Activated CD8-positive, alpha-beta memory T cell treated with anti-CD3 and anti-CD28 coated beads, Interleukin-2, amount 50 U/mL, for 24 hours (primary cell): ENCODE results near the gene ABL2.
"Not testable (repeated sequence)": the region's sequence is repeated elsewhere in the genome, so short reads cannot be mapped to it uniquely, and the experiment has no call there.

Source experiments
- DNase-seq: peaks from one replicate; pipeline ENCODE4 v3.0.0-alpha.2; 2020; ENCODE audit errors: extremely low read depth

The ABL2 gene

DNA sequence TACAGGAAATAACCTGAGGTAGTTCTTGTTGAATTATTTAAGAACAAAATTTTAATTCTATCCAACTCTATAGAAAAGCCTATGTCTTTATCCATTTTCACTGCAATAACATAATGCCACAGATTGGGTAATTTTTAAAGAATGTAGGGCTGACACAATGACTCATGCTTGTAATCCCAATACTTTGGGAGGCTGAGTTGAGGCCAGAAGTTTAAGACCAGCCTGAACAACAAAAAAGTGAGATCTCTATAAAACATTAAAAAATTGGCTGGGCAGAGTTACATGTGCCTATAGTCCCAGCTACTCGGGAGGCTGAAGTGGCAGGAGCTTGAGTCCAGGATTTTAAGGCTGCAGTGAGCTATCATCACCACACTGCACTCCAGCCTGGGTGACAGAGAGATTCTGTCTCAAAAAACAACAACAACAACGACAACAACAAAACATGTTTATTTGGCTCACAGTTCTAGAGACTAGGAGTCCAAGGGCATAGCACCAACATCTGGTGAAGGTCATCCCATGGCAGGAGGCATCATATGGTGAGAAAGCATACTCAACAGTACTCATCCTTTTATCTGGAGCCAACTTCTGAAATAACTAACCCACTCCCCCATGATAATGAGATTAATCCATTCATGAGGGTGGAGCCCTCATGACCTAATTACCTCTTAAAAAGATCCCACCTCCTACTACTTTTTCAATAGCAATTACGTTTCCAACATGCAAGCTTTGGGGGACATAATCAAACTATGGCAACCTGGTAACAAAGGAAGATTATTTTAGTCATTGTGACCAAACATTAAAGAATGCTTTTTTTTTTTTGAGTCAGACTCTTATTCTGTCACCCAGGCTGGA is 59.6 kb downstream of the ABL2 start:
- DNase-seq = no peak

GRCh38 chr1:179168536-179168935 is 60.9 kb downstream of the ABL2 start:
- no peak for DNase-seq

- DNase-seq = no peak
These were observed 61.5 kb downstream of the ABL2 start for GRCh38 chr1:179167955-179168354.

DNA sequence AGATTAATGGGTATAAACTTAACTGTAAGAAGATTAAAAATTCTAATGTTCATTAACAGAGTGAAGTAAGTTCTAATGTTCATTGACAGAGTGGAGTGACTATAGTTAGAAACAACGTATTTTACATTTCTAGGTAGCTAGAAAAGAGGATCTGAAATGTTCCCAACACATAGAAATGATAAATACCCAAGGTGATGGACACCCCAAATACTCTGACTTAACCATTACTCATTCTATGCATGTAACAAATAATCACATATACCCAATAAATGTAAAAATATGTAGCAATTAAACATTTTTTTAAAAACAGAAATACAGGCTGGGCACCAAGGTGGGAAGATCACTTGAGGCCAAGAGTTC is 62.1 kb downstream of the ABL2 start:
- no peak for DNase-seq

GRCh38 chr1:179166663-179167417 is 62.6 kb downstream of the ABL2 start:
- no peak for DNase-seq

- DNase-seq = no peak
These were observed 65.0 kb downstream of the ABL2 start for GRCh38 chr1:179164494-179164893.

- DNase-seq = no peak
These were observed 72.8 kb downstream of the ABL2 start for GRCh38 chr1:179156708-179157107.

GRCh38 chr1:179156026-179156425 is 73.5 kb downstream of the ABL2 start:
- no peak for DNase-seq

DNA sequence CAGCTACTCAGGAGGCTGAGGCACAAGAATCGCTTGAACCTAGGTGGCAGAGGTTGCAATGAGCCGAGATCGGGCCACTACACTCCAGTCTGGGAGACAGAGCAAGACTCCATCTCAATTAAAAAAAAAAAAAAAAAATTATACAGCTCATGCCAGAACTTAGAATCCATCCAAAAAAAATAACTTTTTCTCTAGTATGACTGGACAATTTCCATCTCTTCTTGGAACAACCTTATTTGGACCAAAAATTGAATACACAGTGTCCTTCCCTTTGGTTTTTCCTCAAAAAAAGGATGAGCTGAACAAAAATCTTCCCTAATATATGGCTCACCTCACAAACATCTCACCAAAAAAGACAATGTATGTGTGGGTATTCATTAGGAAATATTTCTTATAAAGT is 73.9 kb downstream of the ABL2 start:
- no peak for DNase-seq

GRCh38 chr1:179154437-179154836 is 75.0 kb downstream of the ABL2 start:
- DNase-seq = no peak

DNA sequence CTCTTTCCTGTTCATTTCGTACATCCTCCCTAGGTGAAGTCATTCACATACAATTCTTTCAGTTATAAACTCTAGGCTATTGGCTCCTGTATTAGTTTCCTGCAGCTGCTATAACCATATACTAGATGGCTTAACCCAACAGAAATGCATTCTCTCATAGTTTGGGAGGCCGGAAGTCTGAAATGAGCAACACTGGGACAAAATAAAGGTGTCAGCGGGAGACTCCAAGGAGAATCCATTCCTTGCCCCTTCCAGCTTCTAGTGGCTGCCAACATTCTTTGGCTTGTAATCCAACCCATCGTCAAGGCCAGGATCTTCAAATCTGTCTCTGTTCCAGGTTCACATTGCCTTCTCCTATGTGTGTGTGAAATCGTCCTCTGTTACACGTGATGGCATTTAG is 76.3 kb downstream of the ABL2 start:
- DNase-seq = no peak

DNA sequence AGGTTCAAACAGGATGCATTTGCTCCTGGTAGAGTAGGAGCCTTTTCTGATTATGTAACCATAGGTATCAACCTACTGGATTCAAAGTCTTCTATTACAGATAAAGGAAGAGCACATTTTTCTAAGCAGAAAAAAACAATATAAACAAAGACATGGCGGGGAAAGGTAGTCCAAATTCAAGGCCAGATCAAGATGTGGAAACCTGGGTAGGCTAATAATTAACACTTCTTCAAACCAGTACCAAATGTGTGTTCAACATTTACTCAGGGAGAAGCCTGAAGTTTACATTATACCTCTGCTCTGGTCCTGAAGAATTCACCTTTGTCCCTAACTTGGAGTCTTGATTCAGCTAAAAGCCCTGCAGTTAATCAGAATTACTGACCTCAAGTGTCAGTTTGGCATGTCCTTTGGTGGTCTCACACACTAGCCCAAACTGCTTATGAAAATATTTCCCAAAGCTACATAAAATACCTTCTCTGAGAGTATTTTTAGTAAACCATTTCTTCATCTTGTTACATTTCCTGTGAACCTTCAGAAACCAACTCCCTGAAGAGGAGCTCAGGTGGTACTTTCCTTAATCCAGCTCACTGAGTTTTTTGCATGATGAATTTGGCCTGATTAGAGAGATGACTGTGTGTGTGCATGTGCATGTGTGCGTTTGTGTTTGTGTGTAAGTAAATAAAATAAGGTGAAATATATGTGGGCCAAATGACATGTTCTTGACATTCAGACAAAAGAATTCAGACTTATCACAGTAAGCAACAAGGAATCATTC is 77.4 kb downstream of the ABL2 start:
- DNase-seq = no peak

GRCh38 chr1:179146911-179147310 is 82.6 kb downstream of the ABL2 start:
- DNase-seq = no peak

DNA sequence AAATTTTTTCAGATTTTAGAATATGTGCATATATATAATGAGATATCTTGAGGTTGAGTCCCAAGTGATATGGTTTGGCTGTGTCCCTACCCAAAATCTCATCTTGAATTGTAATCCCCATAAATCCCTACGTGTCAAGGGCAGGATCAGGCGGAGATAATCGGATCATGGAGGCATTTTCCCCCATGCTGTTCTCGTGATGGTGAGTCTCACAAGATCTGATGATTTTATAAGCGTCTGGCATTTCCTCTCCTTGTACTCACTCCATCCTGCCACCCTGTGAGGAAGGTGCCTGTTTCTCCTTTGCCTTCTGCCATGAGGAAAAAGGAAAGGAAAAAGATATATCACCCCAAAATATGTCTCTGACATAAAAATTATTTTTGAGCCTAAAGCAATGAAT is 83.0 kb downstream of the ABL2 start:
- DNase-seq = no peak

DNA sequence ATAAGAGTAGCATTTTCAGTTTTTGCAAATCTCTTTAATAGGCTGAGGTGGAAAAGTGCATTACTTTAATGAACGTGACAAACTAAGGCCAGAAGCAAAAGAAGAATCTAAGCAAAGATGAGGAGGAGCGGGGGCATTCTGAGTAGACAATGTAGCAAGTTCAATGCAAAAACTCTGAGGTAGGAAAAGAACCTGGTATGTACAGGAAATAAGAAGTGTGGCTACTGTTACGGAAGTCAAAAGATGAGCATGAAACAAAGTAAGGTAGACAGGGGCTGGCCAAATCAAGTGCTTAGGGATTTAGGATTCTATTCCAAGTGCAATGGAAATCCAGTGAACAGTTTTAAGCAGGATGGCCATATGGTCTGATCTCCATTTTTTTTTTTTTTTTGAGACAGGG is 84.0 kb downstream of the ABL2 start:
- DNase-seq = no peak

DNA sequence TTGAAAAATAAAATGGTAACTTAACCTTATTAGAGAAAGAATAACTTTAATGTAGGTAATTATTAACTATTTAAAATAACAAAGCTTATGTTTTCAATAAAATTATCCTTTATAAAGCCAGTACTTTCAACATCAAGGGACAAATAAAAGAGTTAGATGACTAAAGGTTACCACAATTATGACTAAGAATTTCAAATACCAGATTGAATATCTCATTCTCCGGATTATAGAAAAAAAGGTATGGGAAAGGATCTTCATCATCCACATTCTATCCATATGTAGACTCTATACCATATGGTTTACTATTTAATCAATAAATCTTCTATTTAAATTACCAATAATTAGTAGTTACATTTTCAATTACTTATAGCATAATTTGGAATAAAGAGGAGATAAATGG is 84.9 kb downstream of the ABL2 start:
- DNase-seq = no peak

GRCh38 chr1:179143322-179143721 is 86.2 kb downstream of the ABL2 start:
- DNase-seq = no peak

GRCh38 chr1:179142889-179143299 is 86.6 kb downstream of the ABL2 start:
- DNase-seq = no peak

DNA sequence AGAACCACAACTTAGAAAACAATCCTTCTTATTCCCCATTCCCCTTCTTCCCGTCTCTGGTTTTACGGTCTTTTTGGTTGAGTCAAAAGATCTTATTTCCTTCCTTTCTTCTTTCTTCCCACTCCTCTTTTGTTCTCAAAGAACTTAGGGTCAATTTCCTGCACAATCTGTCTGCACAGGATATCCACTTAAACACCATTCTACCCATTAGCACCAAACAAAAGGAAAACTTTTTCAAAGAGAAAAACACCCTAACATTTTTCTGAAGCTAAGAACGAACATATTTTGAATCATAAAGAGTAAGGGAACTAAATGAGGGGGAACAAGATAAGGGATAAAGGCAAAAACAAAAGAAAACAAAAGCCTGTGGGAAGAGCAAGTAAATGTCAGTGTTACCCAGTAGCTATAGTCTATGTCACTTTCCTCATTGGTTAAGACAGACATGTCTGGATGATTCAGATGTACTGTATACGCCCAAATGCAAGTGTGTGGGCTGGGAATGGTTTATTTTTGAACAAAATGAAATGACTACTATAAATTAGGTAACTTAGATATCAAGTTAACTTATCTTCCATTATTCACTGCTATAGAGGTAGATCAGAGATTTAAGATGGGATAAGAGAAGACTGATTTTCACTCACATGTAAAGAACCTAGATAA is 87.8 kb downstream of the ABL2 start:
- no peak for DNase-seq

DNA sequence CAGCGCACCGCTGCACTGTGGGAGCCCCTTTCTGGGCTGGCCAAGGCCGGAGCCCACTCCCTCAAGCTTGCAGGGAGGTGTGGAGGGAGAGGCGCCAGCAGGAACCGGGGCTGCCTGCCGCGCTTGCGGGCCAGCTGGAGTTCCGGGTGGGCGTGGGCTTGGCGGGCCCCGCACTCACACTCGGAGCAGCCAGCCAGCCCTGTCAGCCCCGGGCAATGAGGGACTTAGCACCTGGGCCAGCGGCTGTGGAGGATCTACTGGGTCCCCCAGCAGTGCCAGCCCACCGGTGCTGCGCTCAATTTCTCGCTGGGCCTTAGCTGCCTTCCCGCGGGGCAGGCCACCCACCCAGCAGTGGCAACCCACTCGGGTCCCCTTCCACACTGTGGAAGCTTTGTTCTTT is 90.7 kb downstream of the ABL2 start:
- DNase-seq = not testable (repeated sequence)

GRCh38 chr1:179137617-179138255 is 91.7 kb downstream of the ABL2 start:
- DNase-seq = no peak
